ENCODE results near the gene PPP1R2C. TPM values are rescaled to one million over a fixed set of nuclear protein-coding genes. Genes with fewer than 3 reads are reported as not detected.

The PPP1R2C gene
- total RNA-seq, 2 donors from 2014 or later: not detected

DNA sequence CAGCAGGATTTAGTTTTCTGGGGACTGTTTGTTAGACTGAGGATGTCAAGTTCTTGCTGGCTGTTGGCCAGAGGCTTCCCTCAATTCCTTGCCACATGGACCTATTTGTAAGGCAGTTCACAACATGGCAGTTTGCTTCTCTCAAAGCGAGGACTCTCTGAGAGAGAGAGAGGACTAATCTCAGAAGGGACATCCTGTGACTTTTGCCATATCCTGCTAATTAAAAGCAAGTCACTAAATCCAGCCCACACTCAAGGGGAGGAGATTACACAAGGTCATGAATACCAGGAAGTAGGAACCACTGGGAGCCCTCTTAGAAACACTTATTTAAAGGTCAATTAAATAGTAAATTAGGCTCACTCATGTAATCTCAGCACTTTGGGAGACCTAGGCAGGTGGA is 38.2 kb downstream of the PPP1R2C start:
- ATAC-seq (ENCODE audit: insufficient number of reproducible peaks, low FRiP score, low read depth): no peak
- Histone ChIP-seq H3K36me3 (no peaks in the 10 kb centered on the region), H3K9me3 (no peaks in the 10 kb centered on the region), H3K27me3 (replicated peaks; ENCODE audit: insufficient read depth) (no peaks in the 10 kb centered on the region), H3K4me3 (no peak overlapping the region), H3K27ac (peak overlapping the region; percentile 22 to 35), H3K4me1 (ENCODE audit: control insufficient read depth in 1 of 2, low read depth in 2 of 2) (peaks cover 0 to 8% of the 10 kb centered on the region in 2 donors)
- DNase-seq (ENCODE audit: low spot score): no peak
- TF ChIP-seq, protein P1, sequence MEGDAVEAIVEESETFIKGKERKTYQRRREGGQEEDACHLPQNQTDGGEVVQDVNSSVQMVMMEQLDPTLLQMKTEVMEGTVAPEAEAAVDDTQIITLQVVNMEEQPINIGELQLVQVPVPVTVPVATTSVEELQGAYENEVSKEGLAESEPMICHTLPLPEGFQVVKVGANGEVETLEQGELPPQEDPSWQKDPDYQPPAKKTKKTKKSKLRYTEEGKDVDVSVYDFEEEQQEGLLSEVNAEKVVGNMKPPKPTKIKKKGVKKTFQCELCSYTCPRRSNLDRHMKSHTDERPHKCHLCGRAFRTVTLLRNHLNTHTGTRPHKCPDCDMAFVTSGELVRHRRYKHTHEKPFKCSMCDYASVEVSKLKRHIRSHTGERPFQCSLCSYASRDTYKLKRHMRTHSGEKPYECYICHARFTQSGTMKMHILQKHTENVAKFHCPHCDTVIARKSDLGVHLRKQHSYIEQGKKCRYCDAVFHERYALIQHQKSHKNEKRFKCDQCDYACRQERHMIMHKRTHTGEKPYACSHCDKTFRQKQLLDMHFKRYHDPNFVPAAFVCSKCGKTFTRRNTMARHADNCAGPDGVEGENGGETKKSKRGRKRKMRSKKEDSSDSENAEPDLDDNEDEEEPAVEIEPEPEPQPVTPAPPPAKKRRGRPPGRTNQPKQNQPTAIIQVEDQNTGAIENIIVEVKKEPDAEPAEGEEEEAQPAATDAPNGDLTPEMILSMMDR (IDR thresholded peaks at IDR 0.05): no peak

DNA sequence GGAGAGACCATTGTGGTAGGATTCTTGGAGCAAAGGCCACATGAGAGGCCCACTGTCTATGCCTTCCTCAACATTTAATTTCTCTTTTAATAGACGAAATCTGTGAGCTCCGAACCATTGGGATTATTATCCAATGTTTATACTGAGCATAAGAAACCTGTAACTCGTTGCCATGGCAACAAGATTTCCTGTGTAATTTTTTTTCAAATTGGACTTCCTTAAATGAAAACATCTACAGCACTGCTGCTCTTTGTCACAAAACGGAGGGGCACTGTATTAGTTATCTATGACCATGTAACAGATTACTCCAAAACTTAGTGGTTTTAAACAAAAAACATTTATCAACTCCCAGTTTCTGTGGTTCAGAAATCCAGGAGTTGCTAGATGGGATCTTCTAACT is 38.7 kb downstream of the PPP1R2C start:
- H3K9me3 ChIP-seq: no peaks in the 10 kb centered on the region
- peak overlapping the region; percentile 22 to 35 for H3K27ac ChIP-seq

DNA sequence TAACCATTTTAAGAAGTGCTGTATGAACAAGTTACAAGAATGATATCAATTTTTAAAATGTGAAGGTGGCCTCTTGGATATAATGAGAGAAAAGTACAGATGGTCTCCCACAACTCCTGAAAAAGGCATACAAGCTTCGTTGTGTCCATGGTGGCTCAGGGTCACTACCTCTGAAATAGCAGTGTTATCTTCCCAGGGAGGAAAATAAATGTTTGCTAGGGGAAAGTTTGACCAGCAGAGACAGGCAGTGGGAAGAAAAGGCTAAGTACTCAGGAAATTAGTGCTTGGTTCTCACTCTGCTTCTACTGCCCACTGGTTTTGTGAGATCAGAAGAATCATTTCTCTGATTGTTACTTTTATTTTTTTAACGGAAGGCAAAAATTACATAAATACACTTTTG is 39.4 kb downstream of the PPP1R2C start:
- Histone ChIP-seq H3K36me3 (no peaks in the 10 kb centered on the region), H3K9me3 (no peaks in the 10 kb centered on the region), H3K27ac (peak overlapping the region in 1 of 2 donors; percentile 35), H3K27me3 (replicated peaks; ENCODE audit: insufficient read depth) (no peaks in the 10 kb centered on the region), H3K4me1 (ENCODE audit: control insufficient read depth in 1 of 2, low read depth in 2 of 2) (peaks cover 0 to 8% of the 10 kb centered on the region in 2 donors), H3K4me3 (no peak overlapping the region)
- TF ChIP-seq, protein P1 (IDR thresholded peaks at IDR 0.05): no peak
- no peak for DNase-seq (ENCODE audit: low spot score)
- no peak for ATAC-seq (ENCODE audit: insufficient number of reproducible peaks, low FRiP score, low read depth)

More for the DNA sequence above, 38.7 kb downstream of the PPP1R2C start:
- no peak overlapping the region for H3K4me3 ChIP-seq
- no peaks in the 10 kb centered on the region for H3K27me3 ChIP-seq (replicated peaks; ENCODE audit: insufficient read depth)
- TF ChIP-seq, protein P1 (IDR thresholded peaks at IDR 0.05): no peak
- peaks cover 0 to 8% of the 10 kb centered on the region in 2 donors for H3K4me1 ChIP-seq (ENCODE audit: control insufficient read depth in 1 of 2, low read depth in 2 of 2)
- H3K36me3 ChIP-seq: no peaks in the 10 kb centered on the region
- DNase-seq (ENCODE audit: low spot score) (no peak), ATAC-seq (ENCODE audit: insufficient number of reproducible peaks, low FRiP score, low read depth) (no peak)

DNA sequence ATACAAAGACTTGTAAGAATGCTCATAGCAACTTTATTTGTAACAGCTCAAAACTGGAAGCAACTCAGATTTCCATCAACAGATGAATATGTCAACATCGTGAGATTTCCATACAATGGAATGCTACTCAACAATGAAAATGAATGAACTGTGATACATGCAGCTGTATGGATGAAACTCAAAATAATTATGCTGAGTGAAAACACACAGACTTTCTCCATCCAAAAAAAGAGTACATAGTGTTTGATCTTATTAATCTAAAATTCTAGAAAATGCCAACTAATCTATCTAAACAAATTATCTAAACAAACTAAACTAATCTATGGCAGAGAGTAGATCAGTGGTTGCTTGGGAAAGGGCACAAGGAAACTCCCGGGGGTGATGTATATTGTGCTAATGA is 42.7 kb downstream of the PPP1R2C start:
- no peak for ATAC-seq (ENCODE audit: insufficient number of reproducible peaks, low FRiP score, low read depth)
- TF ChIP-seq, protein P1 (IDR thresholded peaks at IDR 0.05): no peak
- H3K9me3 ChIP-seq: no peaks in the 10 kb centered on the region

DNA sequence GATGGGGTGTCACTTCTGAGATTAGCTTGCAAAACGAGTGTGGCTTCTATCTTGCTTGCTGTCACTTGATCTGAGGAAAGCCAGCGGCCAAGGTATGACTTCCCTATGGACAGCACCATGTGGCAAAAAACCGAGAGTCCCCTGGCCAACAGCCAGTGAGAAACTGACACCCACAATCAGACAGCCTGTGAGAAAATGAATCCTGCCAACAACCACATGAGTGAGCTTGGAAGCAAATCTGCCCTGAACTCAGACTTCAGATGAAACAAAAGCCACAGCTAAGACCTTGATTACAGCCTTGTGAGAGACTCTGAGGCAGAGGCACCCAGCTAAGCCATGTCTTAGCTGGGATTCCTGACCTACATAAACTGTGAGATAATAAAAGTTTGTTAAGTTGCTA is 45.5 kb downstream of the PPP1R2C start:
- TF ChIP-seq, protein P1 (IDR thresholded peaks at IDR 0.05): no peak
- Histone ChIP-seq H3K27me3 (replicated peaks; ENCODE audit: insufficient read depth) (no peaks in the 10 kb centered on the region), H3K4me3 (peak overlapping the region; percentile 16), H3K4me1 (ENCODE audit: control insufficient read depth in 1 of 2, low read depth in 2 of 2) (peaks cover 0 to 8% of the 10 kb centered on the region in 2 donors), H3K27ac (peak overlapping the region in 1 of 2 donors; percentile 41), H3K36me3 (no peaks in the 10 kb centered on the region), H3K9me3 (no peaks in the 10 kb centered on the region)
- ATAC-seq (ENCODE audit: insufficient number of reproducible peaks, low FRiP score, low read depth): no peak
- no peak for DNase-seq (ENCODE audit: low spot score)

More for the DNA sequence above, 42.7 kb downstream of the PPP1R2C start:
- no peak overlapping the region for H3K27ac ChIP-seq
- no peaks in the 10 kb centered on the region for H3K36me3 ChIP-seq
- no peaks in the 10 kb centered on the region for H3K27me3 ChIP-seq (replicated peaks; ENCODE audit: insufficient read depth)
- DNase-seq (ENCODE audit: low spot score): no peak
- H3K4me3 ChIP-seq: no peak overlapping the region
- H3K4me1 ChIP-seq (ENCODE audit: control insufficient read depth in 1 of 2, low read depth in 2 of 2): peaks cover 0 to 8% of the 10 kb centered on the region in 2 donors
